Endothelial cell of umbilical vein (primary cell): Measurements from ENCODE around the gene SLC12A1. TPM values are rescaled to one million over a fixed set of nuclear protein-coding genes. Genes with fewer than 3 reads are reported as not detected.

Source experiments
- BruUV-seq: library from RNA; stranded (reverse); fragments of 400-500 nt; replicated peaks from 2 replicates; lab custom pipeline; 2021; lab: Mats Ljungman, UMichigan
- CTCF ChIA-PET: fragments of 300-600, 350-600 bp; sonication (Branson Sonifier 250); formaldehyde crosslinking; loops from one replicate; lab custom pipeline; 2021; ENCODE audit warnings: antibody characterized with exemption, inconsistent platforms; lab: Charles Lee
- POLR2A ChIA-PET: fragments of 300-600, 350-600 bp; sonication (Branson Sonifier 250); formaldehyde crosslinking; loops from one replicate; lab custom pipeline; 2021; ENCODE audit warnings: antibody characterized with exemption, inconsistent platforms; lab: Charles Lee
- DNase-seq: peaks from one replicate; pipeline ENCODE4 v3.0.0-alpha.2; 2011; ENCODE audit warnings: low read depth, low spot score
- FAIRE-seq: peaks from 2 replicates; lab custom pipeline; 2011; peaks lifted over from hg19 to GRCh38; lab: Jason Lieb, UNC
- H2AFZ ChIP-seq: 2 replicates; pipeline ENCODE4 v1.6.0; 2012; ENCODE audit warnings: low read depth, low read length, control low read depth, inconsistent platforms
- H3K27ac ChIP-seq: 2 replicates; pipeline ENCODE4 v1.5.1; 2011; ENCODE audit warnings: low read depth, mild to moderate bottlenecking, control low read depth, low read length, moderate library complexity; ENCODE audit not compliant: insufficient read depth
- H3K27me3 ChIP-seq, 2 experiments: 2 replicates each; pipeline versions ENCODE4 v1.6.0 to v1.6.1; 2011; ENCODE audit warnings: low read length in 2 of 2, mixed read lengths in 1 of 2; ENCODE audit not compliant: control insufficient read depth in 2 of 2, insufficient read depth in 2 of 2
- H3K36me3 ChIP-seq, 2 experiments: 2 replicates in 1 of 2; 3 replicates in 1 of 2; pipeline ENCODE4 v1.5.1; 2011; ENCODE audit warnings: low read length in 2 of 2, mild to moderate bottlenecking in 1 of 2, moderate library complexity in 1 of 2; ENCODE audit not compliant: control insufficient read depth in 2 of 2, insufficient read depth in 2 of 2; ENCODE audit errors: extremely low read depth in 1 of 2
- H3K4me1 ChIP-seq: 3 replicates; pipeline ENCODE4 v1.5.1; 2011; ENCODE audit warnings: mild to moderate bottlenecking, low read length; ENCODE audit not compliant: control insufficient read depth, insufficient read depth; ENCODE audit errors: extremely low read depth
- H3K4me2 ChIP-seq: 2 replicates; pipeline ENCODE4 v1.6.1; 2011; ENCODE audit warnings: low read length, control low read depth, mixed read lengths; ENCODE audit not compliant: insufficient read depth
- H3K4me3 ChIP-seq, 3 experiments: fragments of 200-600 bp in 1 of 3; sonication (generic), shearing (Covaris generic) in 1 of 3; replicated peaks in 1 of 3; 2 replicates each; pipeline ENCODE4 v1.5.1; 2011 to 2016; ENCODE audit warnings: control low read depth in 3 of 3, low read length in 3 of 3, mild to moderate bottlenecking in 2 of 3, inconsistent platforms in 1 of 3, low read depth in 1 of 3, moderate library complexity in 1 of 3; ENCODE audit not compliant: insufficient read depth in 1 of 3
- H3K79me2 ChIP-seq: 2 replicates; pipeline ENCODE4 v1.6.0; 2012; ENCODE audit warnings: low read length, inconsistent platforms; ENCODE audit not compliant: control insufficient read depth, insufficient read depth
- H3K9ac ChIP-seq: replicated peaks from 2 replicates; pipeline ENCODE3; 2011; ENCODE audit warnings: low read length, control low read depth; ENCODE audit not compliant: insufficient read depth; ENCODE audit errors: extremely low read depth
- H3K9me1 ChIP-seq: replicated peaks from 3 replicates; pipeline ENCODE4 v1.6.0; 2011; ENCODE audit warnings: mild to moderate bottlenecking, low read length; ENCODE audit not compliant: control insufficient read depth, insufficient read depth; ENCODE audit errors: extremely low read depth
- H3K9me3 ChIP-seq: replicated peaks from 2 replicates; pipeline ENCODE4 v1.5.1; 2012; ENCODE audit warnings: low read length, inconsistent platforms; ENCODE audit not compliant: control insufficient read depth, insufficient read depth
- H4K20me1 ChIP-seq: replicated peaks from 2 replicates; pipeline ENCODE3; 2011; ENCODE audit warnings: mild to moderate bottlenecking, low read length; ENCODE audit not compliant: control insufficient read depth, insufficient read depth; ENCODE audit errors: extremely low read depth
- EZH2 ChIP-seq: IDR thresholded peaks from 2 replicates; pipeline ENCODE4 v1.6.1; 2012; ENCODE audit warnings: borderline replicate concordance, low read depth, mild to moderate bottlenecking, moderate library complexity, low read length, inconsistent platforms; ENCODE audit not compliant: severe bottlenecking
- FOS ChIP-seq: IDR thresholded peaks from 2 replicates; pipeline ENCODE4 v1.6.1; 2011; ENCODE audit warnings: mild to moderate bottlenecking, low read length, moderate library complexity, borderline replicate concordance; ENCODE audit not compliant: insufficient read depth
- GATA2 ChIP-seq: IDR thresholded peaks from 2 replicates; pipeline ENCODE4 v1.7.0; 2011; ENCODE audit warnings: low read depth, mild to moderate bottlenecking, moderate library complexity, mixed read lengths, low read length; ENCODE audit not compliant: insufficient read length, insufficient read depth
- JUN ChIP-seq: IDR thresholded peaks from 2 replicates; pipeline ENCODE4 v1.6.1; 2011; ENCODE audit warnings: borderline replicate concordance, low read depth; ENCODE audit not compliant: insufficient read length, insufficient read depth
- MAX ChIP-seq: IDR thresholded peaks from 2 replicates; pipeline ENCODE4 v1.6.1; 2011; ENCODE audit not compliant: insufficient read depth, insufficient read length
- MYC ChIP-seq: IDR thresholded peaks from one replicate; pipeline ENCODE4 v1.6.1; 2011; ENCODE audit warnings: mild to moderate bottlenecking, low read depth, low read length
- POLR2A ChIP-seq: IDR thresholded peaks from 2 replicates; pipeline ENCODE4 v1.6.1; 2012; ENCODE audit warnings: low read depth, mild to moderate bottlenecking, control low read depth, low read length
- POLR2AphosphoS5 ChIP-seq: IDR thresholded peaks from 2 replicates; pipeline ENCODE4 v1.6.1; 2012; ENCODE audit warnings: low read depth, mild to moderate bottlenecking, control low read depth, low read length, moderate library complexity; ENCODE audit not compliant: insufficient read depth
- dilution Hi-C: fragments of 300-500 bp; cut with MboI; formaldehyde crosslinking; loops from one replicate; pipeline ENCODE4 v1.15.0; 2019; ENCODE audit warnings: low sequenced_read_pairs; ENCODE audit not compliant: extremely low pct_ligation_motif_present
- intact Hi-C: fragments of 100-400 bp; cut with micrococcal nuclease; formaldehyde crosslinking; loops from one replicate; pipeline ENCODE4 v1.10.0; 2022
- polyA plus RNA-seq, 4 experiments: library from polyadenylated mRNA; depleted of rRNA in 3 of 4; stranded (reverse) in 3 of 4; unstranded in 1 of 4; fragments of >200 nt; gene quantifications; 2 replicates each; pipeline versions ENCODE4 v1.2.1 to v1.2.3, GENCODE V29; 2011 to 2012; ENCODE audit warnings: missing spikeins in 1 of 4
- total RNA-seq: library from RNA; stranded (reverse); gene quantifications from 2 replicates; pipeline ENCODE4 v1.2.3, GENCODE V29; 2021
- TF ChIP-seq, protein P1 (sequence below), 2 donors: IDR thresholded peaks; 1 replicate in 1 of 2; 2 replicates in 1 of 2; pipeline ENCODE4 v1.5.1; 2011; ENCODE audit warnings: low read length in 2 of 2, mild to moderate bottlenecking in 2 of 2, moderate library complexity in 2 of 2, control low read depth in 1 of 2, inconsistent platforms in 1 of 2, low read depth in 1 of 2; ENCODE audit not compliant: insufficient read depth in 1 of 2; ENCODE audit errors: extremely low read depth in 1 of 2

Gene SLC12A1
- total and polyA plus RNA-seq, 2 donors (not counting 3 experiments of a cell fraction or from before 2014, with no cell fraction given), result not detected

DNA sequence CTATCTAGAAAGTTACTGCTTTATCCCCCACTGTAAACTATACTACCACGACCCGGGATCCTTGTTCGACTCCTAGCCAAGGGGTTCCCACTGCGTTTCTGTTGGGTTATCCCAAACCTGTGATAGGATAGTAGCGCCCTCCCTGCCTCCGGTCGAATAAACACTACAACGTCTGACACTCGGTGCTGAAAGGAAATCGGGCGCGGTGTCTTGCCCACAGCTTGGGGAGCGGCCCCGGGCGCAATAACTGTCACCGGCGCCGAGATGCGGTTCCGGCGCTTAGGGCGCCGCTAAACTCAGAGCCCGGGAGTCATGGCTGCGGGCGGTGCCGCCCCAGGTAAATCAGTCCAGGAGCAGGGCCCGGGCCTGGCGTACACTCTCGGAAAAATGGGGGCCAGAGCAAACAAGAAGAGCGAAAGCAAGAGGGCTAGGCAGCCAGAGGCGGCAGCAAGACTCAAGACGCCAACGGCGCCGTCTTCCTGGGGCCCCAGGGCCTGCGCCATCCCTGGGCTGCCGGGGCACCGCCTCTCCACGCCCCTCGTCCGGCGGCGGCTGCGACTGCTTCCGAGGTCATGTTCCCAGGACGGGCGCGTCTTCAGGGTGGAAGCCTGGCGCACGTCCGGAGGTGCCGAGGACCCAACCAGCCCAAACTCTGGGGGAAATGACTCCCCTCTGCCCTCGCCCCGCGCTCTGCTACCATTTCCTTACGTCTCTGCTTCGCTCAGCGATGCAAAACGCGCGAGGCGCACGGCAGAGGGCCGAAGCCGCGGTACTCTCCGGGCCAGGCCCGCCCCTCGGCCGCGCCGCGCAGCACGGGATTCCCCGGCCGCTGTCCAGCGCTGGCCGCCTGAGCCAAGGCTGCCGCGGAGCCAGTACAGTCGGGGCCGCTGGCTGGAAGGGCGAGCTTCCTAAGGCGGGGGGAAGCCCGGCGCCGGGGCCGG lies 125.0 kb downstream of the SLC12A1 start, which contains the start of gene DUT:
TSS of gene DUT (plus strand) at position 575 of the 941 bp plus-strand sequence. CDS start at position 662, 87 bp downstream.
- peak within 1 kb of the TSS; percentile 92 for H3K27ac ChIP-seq
- no peaks in the 10 kb centered on the region for H3K36me3 ChIP-seq
- ChIA-PET CTCF (interaction anchor here (0.9 kb wide), 2 partner anchors 45 to 46 kb away, joined by 3 read pairs; no protein-coding TSS in a partner anchor), POLR2A (no interaction called here)
- peaks cover 21% of the 10 kb centered on the region for H3K4me1 ChIP-seq
- H2AFZ ChIP-seq, result peak within 1 kb of the TSS; percentile 96
- FAIRE-seq, result peak; percentile 71
- H3K4me2 ChIP-seq, result peak within 1 kb of the TSS; percentile 94
- no peaks in the 10 kb centered on the region for H3K9me1 ChIP-seq
- DNase-seq, result peak; percentile 86
- dilution Hi-C loops, result no loop called here
- H3K79me2 ChIP-seq, result peaks cover 13% of the 10 kb centered on the region
- H3K9ac ChIP-seq, result peak within 1 kb of the TSS; percentile 96
- BruUV-seq, result no TSS peak
- TF ChIP-seq POLR2A, result peak; percentile 96
- no peak for TF ChIP-seq GATA2
- TF ChIP-seq, protein P1, sequence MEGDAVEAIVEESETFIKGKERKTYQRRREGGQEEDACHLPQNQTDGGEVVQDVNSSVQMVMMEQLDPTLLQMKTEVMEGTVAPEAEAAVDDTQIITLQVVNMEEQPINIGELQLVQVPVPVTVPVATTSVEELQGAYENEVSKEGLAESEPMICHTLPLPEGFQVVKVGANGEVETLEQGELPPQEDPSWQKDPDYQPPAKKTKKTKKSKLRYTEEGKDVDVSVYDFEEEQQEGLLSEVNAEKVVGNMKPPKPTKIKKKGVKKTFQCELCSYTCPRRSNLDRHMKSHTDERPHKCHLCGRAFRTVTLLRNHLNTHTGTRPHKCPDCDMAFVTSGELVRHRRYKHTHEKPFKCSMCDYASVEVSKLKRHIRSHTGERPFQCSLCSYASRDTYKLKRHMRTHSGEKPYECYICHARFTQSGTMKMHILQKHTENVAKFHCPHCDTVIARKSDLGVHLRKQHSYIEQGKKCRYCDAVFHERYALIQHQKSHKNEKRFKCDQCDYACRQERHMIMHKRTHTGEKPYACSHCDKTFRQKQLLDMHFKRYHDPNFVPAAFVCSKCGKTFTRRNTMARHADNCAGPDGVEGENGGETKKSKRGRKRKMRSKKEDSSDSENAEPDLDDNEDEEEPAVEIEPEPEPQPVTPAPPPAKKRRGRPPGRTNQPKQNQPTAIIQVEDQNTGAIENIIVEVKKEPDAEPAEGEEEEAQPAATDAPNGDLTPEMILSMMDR (IDR thresholded peaks at IDR 0.05; ENCODE audit: extremely low read depth in 1 of 2, insufficient read depth in 1 of 2, low read depth in 1 of 2, low read length in 2 of 2), result no peak
- TF ChIP-seq MAX, result no peak
- TF ChIP-seq JUN, result no peak
- no peak for TF ChIP-seq EZH2
- peak; percentile 86 for TF ChIP-seq POLR2AphosphoS5
- no peak for TF ChIP-seq MYC
- TF ChIP-seq FOS, result no peak
- H3K27me3 ChIP-seq, result no peaks in the 10 kb centered on the region
- peak within 1 kb of the TSS; percentile 65 to 92 (median 90) for H3K4me3 ChIP-seq
- intact Hi-C loops, result loop anchor here (1.0 to 5.0 kb wide), 4 partner anchors 154 to 826 kb away; partner anchors contain the start of genes CEP152, COPS2 and SECISBP2L
- H4K20me1 ChIP-seq, result no peaks in the 10 kb centered on the region
- no peaks in the 10 kb centered on the region for H3K9me3 ChIP-seq
